Islet precursor cell (in vitro differentiated cells): Measurements from ENCODE around the gene FBXO38.

ENCODE experiments used
- DNase-seq: peaks from one replicate; pipeline ENCODE4 v3.0.0-alpha.2; 2018

The FBXO38 gene

DNA sequence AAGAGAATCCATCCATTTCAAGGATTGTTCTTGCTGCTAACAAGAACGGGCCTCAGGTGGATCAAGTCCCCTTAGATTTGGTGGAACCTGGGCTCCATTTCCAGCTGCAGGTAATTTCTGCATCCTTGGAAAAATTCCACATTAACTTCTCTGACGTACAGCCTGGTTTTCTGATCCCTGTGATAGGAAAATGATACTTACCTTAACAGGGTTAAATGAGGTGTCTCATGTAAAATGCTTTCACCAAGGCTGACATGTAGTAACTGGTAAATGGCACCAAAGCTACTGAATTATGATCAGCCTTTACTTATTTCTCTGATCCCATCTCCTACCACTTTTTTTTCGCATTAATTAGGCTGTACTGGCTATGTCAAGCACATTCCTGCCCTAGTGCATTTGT lies 93.7 kb downstream of the FBXO38 start:
- DNase-seq, result no peak

DNA sequence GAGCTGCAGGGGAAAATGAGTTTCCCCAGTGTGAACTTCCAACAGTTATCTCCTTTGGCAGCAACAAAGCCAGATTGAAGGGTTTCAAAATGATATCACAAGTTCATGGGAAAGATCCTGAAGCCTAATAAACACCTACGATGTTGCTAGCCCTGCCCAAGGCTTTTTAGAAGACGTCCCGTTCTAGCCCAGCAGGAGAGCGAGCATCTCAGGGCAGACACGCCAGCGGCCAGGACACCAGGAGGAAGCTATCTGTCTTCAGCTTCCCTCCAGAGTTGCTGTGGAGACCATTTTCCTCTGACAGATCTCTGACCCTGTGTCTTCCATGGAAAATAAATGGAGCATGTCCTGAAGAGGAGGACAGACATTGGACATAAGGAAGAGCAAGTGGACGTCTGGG lies 98.4 kb downstream of the FBXO38 start:
- DNase-seq, result no peak

DNA sequence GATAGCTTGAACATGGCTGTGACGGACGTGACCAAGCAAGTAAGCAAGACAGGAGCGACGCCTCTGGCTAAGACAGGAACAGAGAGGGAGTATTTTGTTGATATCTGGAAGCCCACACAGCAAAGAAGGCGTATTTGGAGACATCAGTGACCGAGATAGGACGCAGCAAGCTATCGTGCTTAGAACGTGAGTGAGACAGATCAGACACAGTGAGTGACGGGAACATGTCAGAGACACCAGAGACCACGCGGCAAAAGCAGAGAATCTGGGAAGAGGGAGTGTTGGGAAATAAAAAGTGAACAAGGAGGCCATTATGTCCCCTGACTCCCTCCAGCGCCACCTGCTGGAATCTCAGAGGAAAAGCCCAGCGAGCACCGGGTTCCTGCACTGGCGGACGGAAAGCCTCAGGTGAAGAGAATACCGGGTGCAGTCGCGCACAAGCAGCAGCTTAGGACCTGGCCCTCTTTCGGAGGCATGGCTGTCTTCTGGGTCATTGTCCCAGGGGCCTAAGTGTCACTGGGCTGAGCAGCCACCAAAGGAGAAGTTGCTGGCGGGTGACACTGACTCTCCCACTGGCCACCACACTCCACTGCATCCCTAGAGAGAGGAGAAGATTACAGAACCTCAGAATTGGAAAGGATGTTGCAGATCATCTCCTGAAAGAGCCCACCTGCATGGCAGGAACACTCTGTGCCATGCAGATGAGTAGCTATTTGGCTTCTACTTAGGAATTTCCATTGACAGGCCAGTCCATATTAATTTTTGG lies 99.1 kb downstream of the FBXO38 start:
- peak; percentile 84 for DNase-seq

DNA sequence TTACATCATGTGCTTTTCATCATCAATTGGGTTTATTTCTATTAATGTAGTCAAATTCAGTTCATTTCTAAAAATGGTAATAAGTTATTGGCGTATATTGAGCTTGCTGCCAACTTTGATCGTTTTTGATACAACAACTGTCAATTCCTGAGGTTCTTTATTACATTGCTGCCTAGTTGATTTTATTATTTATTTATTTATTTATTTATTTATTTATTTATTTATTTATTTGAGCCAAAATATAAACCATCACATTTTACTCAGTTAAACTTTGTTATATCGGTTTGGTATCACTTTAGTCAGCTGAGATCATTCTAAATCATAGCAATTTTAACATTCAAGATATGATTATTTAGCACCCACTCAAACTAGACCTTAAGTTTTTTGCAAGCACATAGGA lies 100.0 kb downstream of the FBXO38 start:
- no peak for DNase-seq

DNA sequence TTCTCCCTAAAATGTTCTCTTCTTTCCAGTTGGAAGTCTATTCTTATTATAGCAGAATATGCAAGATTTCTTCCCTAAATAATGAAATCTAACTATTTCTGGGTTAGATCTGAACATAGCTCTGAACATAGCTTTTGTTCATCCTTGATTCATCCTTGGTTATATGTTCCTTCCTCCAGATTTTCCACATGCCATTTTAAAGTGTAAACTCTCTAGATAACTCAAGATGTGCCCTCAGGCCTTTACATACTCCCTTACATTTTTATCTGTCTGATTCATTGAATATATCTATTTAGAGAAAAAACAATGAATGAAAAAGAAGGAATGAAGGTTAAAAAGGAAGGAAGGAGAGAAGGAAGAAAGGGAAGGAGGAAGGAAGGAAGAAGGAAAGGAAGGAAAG lies 100.9 kb downstream of the FBXO38 start:
- DNase-seq, result no peak

DNA sequence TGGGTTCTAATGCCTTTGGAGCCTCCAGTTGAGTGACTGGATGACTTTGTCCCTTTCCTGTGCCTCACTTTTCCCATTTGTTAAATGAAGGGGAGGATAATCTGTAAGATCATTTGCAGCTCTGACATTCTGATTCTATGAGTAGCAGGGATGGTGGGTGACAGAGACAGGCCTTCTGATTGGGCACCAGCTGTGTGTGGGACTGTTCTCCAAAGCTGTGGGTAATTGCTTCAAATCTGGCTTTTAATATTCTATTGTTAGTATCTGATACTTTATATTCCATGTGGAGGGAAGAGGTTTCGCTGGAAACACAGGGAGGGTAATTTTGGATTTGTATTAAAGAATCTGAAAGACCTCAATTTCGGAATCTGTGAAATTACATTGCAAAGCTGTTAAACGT lies 102.7 kb downstream of the FBXO38 start:
- DNase-seq, result no peak

DNA sequence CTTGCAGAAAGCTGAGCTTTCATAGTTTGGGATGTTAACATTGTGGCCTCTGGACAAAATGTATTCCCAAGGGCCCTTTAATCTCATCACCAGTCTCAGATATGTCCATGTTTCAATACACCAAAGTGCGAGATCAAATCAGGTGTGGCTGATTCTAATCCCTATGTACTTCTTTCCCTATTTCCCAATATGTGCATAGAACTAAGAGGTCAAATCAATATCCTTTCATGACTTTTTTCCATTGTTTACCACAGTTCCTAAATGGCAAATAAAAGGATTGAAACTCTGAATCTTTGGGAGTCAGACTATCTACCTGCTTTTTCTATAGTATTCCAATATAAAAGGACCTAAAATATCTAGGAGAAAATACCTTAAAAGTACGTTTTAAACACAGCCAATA lies 105.0 kb downstream of the FBXO38 start:
- no peak for DNase-seq

DNA sequence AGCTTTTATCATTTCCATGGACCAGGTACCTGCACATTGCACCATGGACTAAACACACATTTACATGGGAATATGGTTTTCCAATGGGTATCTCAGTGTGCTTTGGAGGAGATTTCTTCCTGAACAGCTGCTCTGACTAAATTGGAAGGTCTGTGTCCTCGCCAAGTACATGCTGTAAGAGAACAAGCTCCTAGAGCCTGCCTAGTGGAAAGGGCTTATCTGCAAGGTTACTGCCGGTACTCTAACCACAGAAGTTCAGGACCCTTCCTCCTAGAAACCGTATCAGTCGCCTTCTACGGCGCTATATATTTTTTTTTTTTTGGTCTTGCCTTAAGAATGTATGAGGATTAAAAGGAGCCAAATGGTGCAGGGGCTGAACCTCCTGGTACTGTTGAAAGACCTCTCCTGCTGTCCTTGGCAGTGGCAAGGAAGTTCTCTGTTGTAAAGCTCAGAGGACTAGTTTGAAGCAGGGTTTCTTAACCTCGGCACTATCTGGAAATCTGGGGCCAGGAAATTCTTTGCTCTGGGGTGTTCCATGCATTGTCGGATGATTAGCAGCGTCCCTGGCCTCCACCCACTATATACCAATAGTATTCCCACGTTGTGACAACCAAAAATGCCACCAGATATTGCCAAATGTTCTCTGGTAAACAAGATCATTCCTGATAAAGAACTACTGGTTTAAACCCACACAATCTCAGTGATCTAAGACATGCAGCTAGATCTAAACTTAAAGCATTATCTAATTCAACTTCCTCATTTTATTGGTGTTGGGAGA lies 107.4 kb downstream of the FBXO38 start:
- DNase-seq, result peak; percentile 55

DNA sequence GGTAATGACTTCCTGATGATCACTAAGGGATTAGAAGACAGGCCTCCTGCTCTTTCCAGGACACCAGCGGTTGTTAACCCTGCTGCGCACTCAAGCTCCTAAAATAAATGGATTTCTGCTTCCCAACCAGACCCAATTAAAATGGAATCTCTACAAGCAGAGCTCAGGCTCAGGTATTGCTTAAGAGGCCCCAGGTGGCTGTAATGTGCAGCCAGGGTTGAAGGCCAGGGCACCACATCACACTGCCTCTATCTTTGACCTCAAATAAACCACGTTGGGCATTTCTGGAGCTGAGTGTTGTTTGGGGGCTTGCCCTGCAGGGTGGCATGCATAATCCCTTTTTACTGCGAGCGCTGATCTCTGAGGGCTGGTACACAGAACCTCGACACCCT lies 108.0 kb downstream of the FBXO38 start:
- peak; percentile 55 for DNase-seq

DNA sequence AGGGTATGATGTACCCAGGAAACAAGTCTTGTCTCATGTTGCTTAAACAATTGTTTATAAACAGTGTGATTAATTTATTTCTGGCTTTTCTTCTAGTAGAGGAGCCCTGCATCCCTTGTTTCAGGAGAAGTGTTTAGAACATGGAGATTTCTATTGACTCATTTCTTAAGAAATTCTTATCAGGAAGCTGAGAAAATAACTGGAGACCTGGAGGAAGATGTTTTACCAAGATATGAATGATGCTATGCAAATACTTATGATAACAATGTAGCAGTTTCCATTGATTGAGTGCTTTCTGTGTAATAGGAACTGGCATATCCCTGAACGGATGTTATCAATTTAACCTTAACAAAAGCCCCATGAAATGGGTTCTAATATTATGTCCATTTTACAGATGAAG lies 108.6 kb downstream of the FBXO38 start:
- DNase-seq, result no peak
